H9 (cell line): Measurements from ENCODE around the gene MED9. TPM values are rescaled to one million over a fixed set of nuclear protein-coding genes. Genes with fewer than 3 reads are reported as not detected.

Source experiments
- DNase-seq: peaks from one replicate; pipeline ENCODE4 v3.0.0-alpha.2; 2017
- H2AFZ ChIP-seq: one replicate; pipeline ENCODE4 v1.6.1; 2013; ENCODE audit warnings: mild to moderate bottlenecking, low read length, control low read depth, moderate library complexity
- H2AK5ac ChIP-seq: 2 replicates; pipeline ENCODE4 v1.6.1; 2013; ENCODE audit warnings: low read length, control low read depth, mixed read lengths; ENCODE audit not compliant: insufficient read length
- H2BK120ac ChIP-seq: one replicate; pipeline ENCODE4 v1.6.1; 2013; ENCODE audit warnings: low read depth, mild to moderate bottlenecking, low read length, control low read depth, inconsistent platforms; ENCODE audit not compliant: poor library complexity, severe bottlenecking
- H2BK12ac ChIP-seq: 2 replicates; pipeline ENCODE4 v1.6.1; 2013; ENCODE audit warnings: low read length, control low read depth, mixed read lengths, low read depth; ENCODE audit not compliant: insufficient read length
- H2BK15ac ChIP-seq: 2 replicates; pipeline ENCODE4 v1.6.1; 2013; ENCODE audit warnings: low read depth, low read length, control low read depth
- H2BK20ac ChIP-seq: one replicate; pipeline ENCODE4 v1.6.1; 2013; ENCODE audit warnings: low read depth, mild to moderate bottlenecking, low read length, control low read depth, inconsistent platforms; ENCODE audit not compliant: poor library complexity, severe bottlenecking
- H2BK5ac ChIP-seq: 2 replicates; pipeline ENCODE4 v1.6.1; 2013; ENCODE audit warnings: low read length, control low read depth, mixed read lengths; ENCODE audit not compliant: insufficient read length
- H3K14ac ChIP-seq: 2 replicates; pipeline ENCODE4 v1.6.1; 2013; ENCODE audit warnings: low read length, control low read depth; ENCODE audit not compliant: insufficient read depth
- H3K18ac ChIP-seq: 2 replicates; pipeline ENCODE4 v1.6.1; 2013; ENCODE audit warnings: low read depth, mild to moderate bottlenecking, mixed read lengths, low read length, control low read depth; ENCODE audit not compliant: insufficient read length
- H3K23ac ChIP-seq: 2 replicates; pipeline ENCODE4 v1.6.1; 2013; ENCODE audit warnings: low read length, control low read depth, mixed read lengths, low read depth; ENCODE audit not compliant: insufficient read length
- H3K23me2 ChIP-seq: 2 replicates; pipeline ENCODE4 v1.6.1; 2013; ENCODE audit warnings: low read depth, mild to moderate bottlenecking, mixed read lengths, low read length, control low read depth; ENCODE audit not compliant: insufficient read length, poor library complexity, severe bottlenecking
- H3K27ac ChIP-seq: 2 replicates; pipeline ENCODE4 v1.5.1; 2013; ENCODE audit warnings: low read length, control low read depth, mixed read lengths, low read depth; ENCODE audit not compliant: insufficient read length
- H3K27me3 ChIP-seq: 2 replicates; pipeline ENCODE4 v1.6.1; 2013; ENCODE audit warnings: low read length, control low read depth, inconsistent platforms; ENCODE audit not compliant: insufficient read depth
- H3K4ac ChIP-seq: 2 replicates; pipeline ENCODE4 v1.6.1; 2013; ENCODE audit warnings: low read depth, mild to moderate bottlenecking, control low read depth, inconsistent platforms, low read length, moderate library complexity
- H3K4me1 ChIP-seq: 2 replicates; pipeline ENCODE4 v1.6.1; 2013; ENCODE audit warnings: low read length, control low read depth, inconsistent platforms; ENCODE audit not compliant: insufficient read depth
- H3K4me2 ChIP-seq: 2 replicates; pipeline ENCODE4 v1.6.1; 2013; ENCODE audit warnings: low read length, control low read depth, mixed read lengths; ENCODE audit not compliant: insufficient read length, insufficient read depth
- H3K56ac ChIP-seq: 2 replicates; pipeline ENCODE4 v1.6.1; 2013; ENCODE audit warnings: low read depth, mild to moderate bottlenecking, mixed read lengths, low read length, control low read depth; ENCODE audit not compliant: insufficient read length
- H3K79me1 ChIP-seq: 2 replicates; pipeline ENCODE4 v1.6.1; 2013; ENCODE audit warnings: low read depth, mild to moderate bottlenecking, moderate library complexity, low read length, control low read depth, inconsistent platforms; ENCODE audit not compliant: insufficient read depth, poor library complexity, severe bottlenecking
- H3K79me2 ChIP-seq: 2 replicates; pipeline ENCODE4 v1.6.1; 2013; ENCODE audit warnings: low read length, control low read depth, inconsistent platforms; ENCODE audit not compliant: insufficient read depth
- H3K9ac ChIP-seq: 2 replicates; pipeline ENCODE4 v1.6.1; 2013; ENCODE audit warnings: low read length, control low read depth, mixed read lengths; ENCODE audit not compliant: insufficient read length; ENCODE audit errors: extremely low read depth
- H3K9me3 ChIP-seq: one replicate; pipeline ENCODE4 v1.6.1; 2013; ENCODE audit warnings: low read depth, low read length, inconsistent platforms; ENCODE audit not compliant: control insufficient read depth
- H3T11ph ChIP-seq: one replicate; pipeline ENCODE4 v1.6.1; 2013; ENCODE audit warnings: mild to moderate bottlenecking, low read length, control low read depth, inconsistent platforms
- H4K20me1 ChIP-seq: one replicate; pipeline ENCODE4 v1.6.1; 2013; ENCODE audit not compliant: control insufficient read depth, insufficient read length, insufficient read depth
- H4K5ac ChIP-seq: 2 replicates; pipeline ENCODE4 v1.6.1; 2013; ENCODE audit warnings: low read depth, mild to moderate bottlenecking, mixed read lengths, low read length, control low read depth; ENCODE audit not compliant: insufficient read length
- H4K8ac ChIP-seq: replicated peaks from 2 replicates; pipeline ENCODE4 v1.6.1; 2013; ENCODE audit warnings: low read length, control low read depth, mixed read lengths, low read depth; ENCODE audit not compliant: insufficient read length
- H4K91ac ChIP-seq: 2 replicates; pipeline ENCODE4 v1.6.1; 2013; ENCODE audit warnings: low read depth, mild to moderate bottlenecking, moderate library complexity, mixed read lengths, low read length, control low read depth; ENCODE audit not compliant: insufficient read length
- H3K27ac Mint-ChIP-seq, 3 experiments: 2 replicates in 2 of 3; 3 replicates in 1 of 3; pipeline ENCODE4 v1.8.0; 2020 to 2021; ENCODE audit warnings: mixed read lengths in 3 of 3, mild to moderate bottlenecking in 1 of 3, moderate library complexity in 1 of 3
- H3K27me3 Mint-ChIP-seq: 2 replicates; pipeline ENCODE4 v1.8.0; 2021; ENCODE audit warnings: low read depth, mild to moderate bottlenecking, moderate library complexity, mixed read lengths
- H3K36me3 Mint-ChIP-seq, 3 experiments: 2 replicates in 2 of 3; 3 replicates in 1 of 3; pipeline ENCODE4 v1.8.0; 2020 to 2021; ENCODE audit warnings: low read depth in 3 of 3, mixed read lengths in 3 of 3; ENCODE audit not compliant: insufficient read depth in 1 of 3
- H3K4me1 Mint-ChIP-seq, 2 experiments: 2 replicates each; pipeline ENCODE4 v1.8.0; 2020; ENCODE audit warnings: mixed read lengths in 2 of 2
- H3K4me3 Mint-ChIP-seq, 2 experiments: 2 replicates in 1 of 2; 3 replicates in 1 of 2; pipeline ENCODE4 v1.8.0; 2020 to 2021; ENCODE audit warnings: mild to moderate bottlenecking in 2 of 2, mixed read lengths in 2 of 2, moderate library complexity in 1 of 2
- H3K9me3 Mint-ChIP-seq, 2 experiments: 2 replicates in 1 of 2; 3 replicates in 1 of 2; pipeline ENCODE4 v1.8.0; 2020; ENCODE audit warnings: mild to moderate bottlenecking in 2 of 2, mixed read lengths in 2 of 2, moderate library complexity in 1 of 2
- CTCF ChIP-seq: fragments of 200-600 bp; sonication (generic); conservative IDR thresholded peaks from 3 replicates; pipeline ENCODE4 v1.8.0; 2021; ENCODE audit warnings: antibody characterized with exemption, mild to moderate bottlenecking
- WGBS: extraction: QIAGEN DNeasy Blood & Tissue Kit; methylation state at CpG from one replicate; pipeline ENCODE4 v1.1.7; 2013; ENCODE audit warnings: missing lambda C conversion rate, low lambda C conversion rate, mixed read lengths; ENCODE audit not compliant: insufficient read length; ENCODE audit errors: extremely low coverage; 5-methylcytosine and 5-hydroxymethylcytosine counted together
- total RNA-seq: library from RNA; stranded (reverse); gene quantifications from 2 replicates; pipeline ENCODE4 v1.2.1, GENCODE V29; 2021

The MED9 gene
- total RNA-seq, 1 experiment from 2014 or later, result 20.0 TPM

GRCh38 chr17:17527534-17527933 lies 50.7 kb downstream of the MED9 start:
- Histone ChIP-seq H2AK5ac (no peak overlapping the region), H2BK12ac (no peak overlapping the region), H3K4me2 (no peak overlapping the region), H4K5ac (no peak overlapping the region), H2BK120ac (no peak overlapping the region), H3K56ac (no peak overlapping the region), H3T11ph (no peak overlapping the region), H2BK15ac (no peak overlapping the region), H3K9ac (no peak overlapping the region), H3K23ac (no peak overlapping the region), H4K20me1 (peaks cover 2% of the 10 kb centered on the region), H4K8ac (no peak overlapping the region), H2AFZ (no peak overlapping the region), H3K4ac (no peak overlapping the region), H3K18ac (no peak overlapping the region), H3K79me2 (no peaks in the 10 kb centered on the region), H3K79me1 (no peaks in the 10 kb centered on the region), H3K27me3 (no peaks in the 10 kb centered on the region), H3K14ac (no peak overlapping the region), H3K9me3 (no peaks in the 10 kb centered on the region), H3K4me1 (peaks cover 3% of the 10 kb centered on the region; the same call in 1 of the 2 replicates), H2BK20ac (no peak overlapping the region), H3K23me2 (no peaks in the 10 kb centered on the region), H3K27ac (no peak overlapping the region), H2BK5ac (no peak overlapping the region), H4K91ac (no peak overlapping the region)
- TF ChIP-seq CTCF, result no peak
- DNase-seq, result no peak
- Mint-ChIP-seq H3K27me3 (no peaks in the 10 kb centered on the region), H3K9me3 (peaks cover 0 to 3% of the 10 kb centered on the region in 2 experiments; a peak in 1 of 5 replicates), H3K4me3 (no peak overlapping the region), H3K4me1 (peaks cover 22 to 38% of the 10 kb centered on the region in 2 experiments), H3K27ac (no peak overlapping the region; a peak in 1 of 7 replicates), H3K36me3 (peaks cover 0 to 14% (median 3%) of the 10 kb centered on the region in 3 experiments; a peak in 3 of 7 replicates)
- WGBS, result no CpG with 5 or more reads among the region's 11 CpGs
